Erythroblast (primary cell): ENCODE results near the gene CENPX.

Experiments used
- DNase-seq, 2 experiments: peaks; one replicate each; lab custom pipeline; 2025; lab: John Stamatoyannopoulos, UW
- GATA1 ChIP-seq: IDR thresholded peaks from 2 replicates; pipeline ENCODE4 v1.6.1; 2011; ENCODE audit warnings: low read depth, mild to moderate bottlenecking, control low read depth, low read length, moderate library complexity
- POLR2A ChIP-seq: IDR thresholded peaks from 2 replicates; pipeline ENCODE4 v1.6.1; 2011; ENCODE audit warnings: mild to moderate bottlenecking, low read length

CENPX gene

GRCh38 chr17:82004517-82005455 is 17.9 kb downstream of the CENPX start:
- no peak for TF ChIP-seq GATA1
- TF ChIP-seq POLR2A: no peak
- DNase-seq: no peak

- no peak for DNase-seq
Observed at GRCh38 chr17:82003411-82004381, 19.0 kb downstream of the CENPX start.

GRCh38 chr17:82001571-82002056 is 21.1 kb downstream of the CENPX start:
- no peak for TF ChIP-seq GATA1
- TF ChIP-seq POLR2A: no peak
- no peak for DNase-seq

More at GRCh38 chr17:82003411-82004381, 19.0 kb downstream of the CENPX start:
- TF ChIP-seq GATA1: no peak
- TF ChIP-seq POLR2A: no peak

GRCh38 chr17:82000803-82001570 is 21.7 kb downstream of the CENPX start:
- DNase-seq: no peak
- TF ChIP-seq GATA1: no peak
- TF ChIP-seq POLR2A: no peak

GRCh38 chr17:81999976-82000802 is 22.5 kb downstream of the CENPX start:
- no peak for TF ChIP-seq POLR2A
- TF ChIP-seq GATA1: no peak
- no peak for DNase-seq

GRCh38 chr17:81999587-81999975 is 23.1 kb downstream of the CENPX start:
- no peak for DNase-seq

GRCh38 chr17:81998691-81999438 is 23.8 kb downstream of the CENPX start:
- no peak for TF ChIP-seq GATA1
- TF ChIP-seq POLR2A: no peak
- no peak for DNase-seq

More at GRCh38 chr17:81999587-81999975, 23.1 kb downstream of the CENPX start:
- TF ChIP-seq GATA1 (no peak), POLR2A (no peak)

GRCh38 chr17:81998212-81998611 is 24.5 kb downstream of the CENPX start:
- TF ChIP-seq GATA1 (no peak), POLR2A (no peak)
- DNase-seq: no peak

GRCh38 chr17:81996757-81997441 is 25.8 kb downstream of the CENPX start:
- TF ChIP-seq POLR2A: no peak
- TF ChIP-seq GATA1: no peak
- no peak for DNase-seq

GRCh38 chr17:81996232-81996756 is 26.4 kb downstream of the CENPX start:
- TF ChIP-seq POLR2A: no peak
- no peak for TF ChIP-seq GATA1
- no peak for DNase-seq
